Activated T-cell treated with anti-CD3 and anti-CD28 coated beads, Interleukin-2, amount 50 U/mL, for 72 hours (primary cell): Measurements from ENCODE around the gene SMIM7. TPM values are rescaled to one million over a fixed set of nuclear protein-coding genes. Genes with fewer than 3 reads are reported as not detected.

Source experiments
- ATAC-seq, 2 donors: fragments of 150-1000 bp; cut with Tn5 transposase; replicated peaks in 1 of 2; 2 replicates each; pipeline ENCODE4 v1.10.0; 2021; ENCODE audit warnings: moderate library complexity in 2 of 2, mild to moderate bottlenecking in 1 of 2
- DNase-seq, 2 donors: peaks; one replicate each; pipeline ENCODE4 v3.0.0; 2021 to 2022; ENCODE audit warnings: mixed read lengths in 1 of 2
- H3K27ac Mint-ChIP-seq: one replicate; pipeline ENCODE4 v1.8.0; 2022; ENCODE audit warnings: mild to moderate bottlenecking, moderate library complexity, mixed read lengths
- H3K27me3 Mint-ChIP-seq: one replicate; pipeline ENCODE4 v1.8.0; 2022; ENCODE audit warnings: low read depth, mixed read lengths
- H3K36me3 Mint-ChIP-seq, 2 donors: one replicate each; pipeline ENCODE4 v1.8.0; 2022; ENCODE audit warnings: mixed read lengths in 2 of 2, mild to moderate bottlenecking in 1 of 2; ENCODE audit not compliant: insufficient read depth in 2 of 2
- H3K4me1 Mint-ChIP-seq: one replicate; pipeline ENCODE4 v1.8.0; 2022; ENCODE audit warnings: low read depth, mixed read lengths
- H3K4me3 Mint-ChIP-seq, 2 donors: one replicate each; pipeline ENCODE4 v1.8.0; 2022; ENCODE audit warnings: mild to moderate bottlenecking in 2 of 2, mixed read lengths in 2 of 2, moderate library complexity in 2 of 2
- H3K9me3 Mint-ChIP-seq, 2 donors: one replicate each; pipeline ENCODE4 v1.8.0; 2022; ENCODE audit warnings: mixed read lengths in 2 of 2
- total RNA-seq, 2 donors: library from RNA; stranded (reverse); gene quantifications; one replicate each; pipeline ENCODE4 v1.2.3, GENCODE V29; 2022

Gene SMIM7
- total RNA-seq, 2 donors from 2014 or later = 75.8 to 81.1 TPM

DNA sequence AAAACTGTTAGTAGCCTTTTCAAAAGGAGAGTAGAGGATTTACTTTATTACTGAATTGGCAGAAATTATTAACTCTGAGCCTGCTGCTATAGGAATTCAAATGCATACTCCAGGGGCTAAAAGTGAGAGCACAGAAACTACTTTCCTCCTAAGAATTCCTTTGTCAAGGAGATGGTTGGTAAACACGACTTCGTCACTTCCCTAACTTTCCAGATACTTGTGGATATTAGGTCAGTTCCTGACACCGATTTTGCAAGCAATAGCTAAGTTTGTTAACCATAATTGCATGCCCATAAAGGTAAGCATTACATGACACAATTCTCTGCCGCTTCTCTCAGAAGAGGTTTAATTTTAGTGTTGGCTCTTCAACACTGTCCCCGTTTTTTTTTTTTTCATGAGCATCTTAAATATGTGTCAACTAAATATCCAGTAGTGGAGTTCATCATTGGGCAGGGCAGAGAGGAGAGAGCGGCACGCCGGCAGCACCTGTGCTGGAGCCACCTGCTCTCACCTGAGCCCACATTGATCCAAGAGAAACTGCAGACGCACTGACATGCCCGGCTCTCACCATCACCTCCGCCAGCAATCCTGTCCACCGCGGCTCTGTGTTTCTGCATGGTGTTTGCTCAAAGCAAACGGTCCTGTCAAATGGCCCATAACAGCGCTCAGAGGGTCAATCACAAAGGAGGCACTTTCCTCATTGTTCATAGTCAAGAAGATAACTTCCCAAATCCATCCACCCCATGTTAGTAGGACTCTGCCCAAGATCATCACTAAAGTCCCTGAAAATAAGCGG lies 34.6 kb downstream of the SMIM7 start:
- H3K9me3 Mint-ChIP-seq = no peaks in the 10 kb centered on the region
- H3K4me1 Mint-ChIP-seq = peaks cover 62% of the 10 kb centered on the region
- peaks cover 2 to 15% of the 10 kb centered on the region in 2 donors for H3K36me3 Mint-ChIP-seq
- no peaks in the 10 kb centered on the region for H3K27me3 Mint-ChIP-seq
- peak overlapping the region; percentile 75 for H3K27ac Mint-ChIP-seq
- H3K4me3 Mint-ChIP-seq = peak overlapping the region; percentile 42 to 91
- no peak for DNase-seq
- ATAC-seq = no peak

DNA sequence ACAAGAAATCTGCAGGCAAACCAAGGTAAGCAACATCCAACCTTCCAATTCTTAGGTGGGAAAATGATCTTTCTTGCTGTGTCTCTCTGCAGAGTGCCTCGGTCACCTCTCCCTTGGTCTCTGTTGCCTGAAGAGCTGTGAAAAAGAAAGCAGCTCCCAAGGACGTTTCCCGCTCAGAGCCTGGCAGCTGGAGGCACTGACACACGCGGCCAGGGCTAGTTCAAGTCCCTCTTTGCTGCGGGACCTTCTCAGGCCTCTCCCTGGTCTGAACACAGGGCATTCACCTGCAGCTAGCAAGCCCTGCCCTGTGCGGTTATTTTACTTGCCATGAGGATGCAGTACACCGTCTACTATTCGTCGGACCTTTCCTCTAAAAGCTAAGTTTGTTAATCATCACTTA lies 35.7 kb downstream of the SMIM7 start:
- no peak overlapping the region for H3K27ac Mint-ChIP-seq

GRCh38 chr19:16623576-16623975 lies 36.4 kb downstream of the SMIM7 start:
- Mint-ChIP-seq H3K4me3 (no peak overlapping the region), H3K9me3 (no peaks in the 10 kb centered on the region), H3K36me3 (peaks cover 2 to 13% of the 10 kb centered on the region in 2 donors), H3K27me3 (no peaks in the 10 kb centered on the region), H3K27ac (no peak overlapping the region), H3K4me1 (peaks cover 61% of the 10 kb centered on the region)
- no peak for DNase-seq
- ATAC-seq = no peak

More for the DNA sequence above, 35.7 kb downstream of the SMIM7 start:
- H3K4me3 Mint-ChIP-seq = no peak overlapping the region
- peaks cover 59% of the 10 kb centered on the region for H3K4me1 Mint-ChIP-seq
- no peak for DNase-seq
- H3K27me3 Mint-ChIP-seq = no peaks in the 10 kb centered on the region
- H3K9me3 Mint-ChIP-seq = no peaks in the 10 kb centered on the region
- no peak for ATAC-seq
- H3K36me3 Mint-ChIP-seq = peaks cover 2 to 13% of the 10 kb centered on the region in 2 donors

- H3K27ac Mint-ChIP-seq = no peak overlapping the region
- H3K27me3 Mint-ChIP-seq = no peaks in the 10 kb centered on the region
- peaks cover 2 to 13% of the 10 kb centered on the region in 2 donors for H3K36me3 Mint-ChIP-seq
- ATAC-seq (no peak), DNase-seq (no peak)
- no peak overlapping the region for H3K4me3 Mint-ChIP-seq
- peaks cover 66% of the 10 kb centered on the region for H3K4me1 Mint-ChIP-seq
- no peaks in the 10 kb centered on the region for H3K9me3 Mint-ChIP-seq
Observed at GRCh38 chr19:16623066-16623465, 36.9 kb downstream of the SMIM7 start.

- H3K27ac Mint-ChIP-seq = no peak overlapping the region
- peaks cover 2 to 7% of the 10 kb centered on the region in 2 donors for H3K36me3 Mint-ChIP-seq
- no peaks in the 10 kb centered on the region for H3K9me3 Mint-ChIP-seq
- no peaks in the 10 kb centered on the region for H3K27me3 Mint-ChIP-seq
- H3K4me1 Mint-ChIP-seq = peaks cover 74% of the 10 kb centered on the region
- ATAC-seq (no peak), DNase-seq (no peak)
- no peak overlapping the region for H3K4me3 Mint-ChIP-seq
Observed at GRCh38 chr19:16621165-16621800, 38.7 kb downstream of the SMIM7 start.

DNA sequence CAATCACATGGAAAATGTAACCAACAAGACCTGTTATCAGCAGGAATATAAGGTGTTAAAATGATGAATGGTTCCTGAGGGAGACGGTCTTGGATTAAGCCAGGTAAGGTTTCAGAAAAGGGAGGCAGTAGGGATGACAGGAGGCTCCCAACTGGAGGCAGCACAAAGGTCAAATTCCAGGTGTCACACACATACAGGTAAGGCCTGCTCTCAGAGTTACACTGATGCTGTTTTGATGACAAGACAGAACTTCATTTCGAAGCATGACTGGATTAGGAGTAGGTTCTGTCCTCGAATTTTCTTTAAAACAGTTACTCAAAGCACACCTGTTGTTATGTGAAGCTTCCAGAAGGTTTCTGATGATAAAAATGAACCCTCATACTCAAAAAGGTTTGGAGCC lies 39.4 kb downstream of the SMIM7 start:
- Mint-ChIP-seq H3K4me1 (peaks cover 73% of the 10 kb centered on the region), H3K4me3 (no peak overlapping the region), H3K27ac (no peak overlapping the region), H3K27me3 (no peaks in the 10 kb centered on the region), H3K9me3 (no peaks in the 10 kb centered on the region), H3K36me3 (peaks cover under 1 to 6% of the 10 kb centered on the region in 2 donors)
- no peak for DNase-seq
- no peak for ATAC-seq

DNA sequence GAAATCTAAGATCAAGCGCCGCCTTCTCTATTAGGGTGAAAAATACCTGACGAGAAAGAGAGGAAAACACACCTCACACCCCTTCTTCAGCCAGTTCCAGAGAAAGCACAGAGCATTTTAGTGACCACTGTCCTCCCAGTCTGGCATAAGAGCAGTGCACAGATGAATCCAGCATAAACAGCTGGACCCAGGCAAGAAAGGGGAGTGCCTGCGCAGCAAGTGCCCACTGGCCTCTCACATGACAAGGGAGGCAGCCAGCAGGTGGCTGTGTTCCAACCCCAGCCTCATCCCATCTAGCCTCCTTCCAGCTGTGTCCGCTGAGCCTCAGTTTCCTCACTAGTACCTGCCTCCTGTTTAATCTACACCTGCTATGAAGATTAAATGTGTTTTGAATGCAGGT lies 39.9 kb downstream of the SMIM7 start:
- ATAC-seq (no peak), DNase-seq (no peak)
- no peak overlapping the region for H3K27ac Mint-ChIP-seq
- no peaks in the 10 kb centered on the region for H3K9me3 Mint-ChIP-seq
- H3K4me1 Mint-ChIP-seq = peaks cover 73% of the 10 kb centered on the region
- H3K27me3 Mint-ChIP-seq = no peaks in the 10 kb centered on the region
- H3K36me3 Mint-ChIP-seq = peaks cover 0 to 2% of the 10 kb centered on the region in 2 donors
- H3K4me3 Mint-ChIP-seq = no peak overlapping the region

DNA sequence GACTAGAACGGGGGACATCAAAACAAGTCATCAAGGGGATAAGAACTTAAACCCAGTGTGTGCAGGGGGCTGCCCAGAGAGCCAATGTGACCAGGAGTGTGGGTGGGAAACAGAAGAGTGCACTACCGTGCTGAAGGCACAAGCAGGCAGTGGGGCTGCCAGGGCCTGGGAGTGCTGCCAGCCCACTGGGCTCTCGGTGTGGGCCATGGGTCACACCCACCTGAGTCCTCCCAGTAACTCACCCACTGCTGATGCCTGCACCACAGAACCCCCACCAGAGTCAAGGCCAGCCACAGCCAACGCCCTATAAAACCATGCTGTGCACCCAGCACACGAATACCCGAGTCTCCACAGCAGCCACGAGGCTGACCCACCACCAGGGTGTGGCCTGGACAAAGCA lies 40.5 kb downstream of the SMIM7 start:
- Mint-ChIP-seq H3K4me1 (peaks cover 72% of the 10 kb centered on the region), H3K9me3 (no peaks in the 10 kb centered on the region), H3K4me3 (no peak overlapping the region), H3K27me3 (no peaks in the 10 kb centered on the region), H3K36me3 (no peaks in the 10 kb centered on the region), H3K27ac (no peak overlapping the region)
- ATAC-seq = peak in 1 of 2 donors; percentile 13
- DNase-seq = no peak

DNA sequence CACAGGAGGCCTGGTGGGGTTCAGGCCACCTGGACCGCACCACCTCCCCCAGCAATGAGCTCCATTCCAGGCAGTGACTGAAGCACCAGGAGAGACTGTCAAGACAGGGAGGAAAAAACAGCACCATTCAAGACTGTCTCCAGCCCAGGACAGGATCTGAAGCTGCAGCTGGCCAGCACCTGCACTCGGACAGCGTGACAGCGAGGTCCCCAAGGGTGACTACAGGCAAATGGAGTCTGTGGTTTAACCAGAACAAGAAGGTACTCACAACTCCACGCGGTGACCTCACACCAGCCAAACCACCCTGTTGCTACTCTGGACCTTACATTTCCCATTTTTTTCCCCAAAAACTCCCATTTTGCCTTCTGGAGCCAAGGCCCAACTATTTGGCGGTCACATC lies 41.7 kb downstream of the SMIM7 start:
- Mint-ChIP-seq H3K27me3 (no peaks in the 10 kb centered on the region), H3K27ac (no peak overlapping the region), H3K36me3 (no peaks in the 10 kb centered on the region), H3K4me3 (no peak overlapping the region), H3K4me1 (peaks cover 69% of the 10 kb centered on the region), H3K9me3 (no peaks in the 10 kb centered on the region)
- DNase-seq (no peak), ATAC-seq (no peak)

GRCh38 chr19:16615808-16616207 lies 44.1 kb downstream of the SMIM7 start:
- DNase-seq (no peak), ATAC-seq (peak in 1 of 2 donors; percentile 29)
- Mint-ChIP-seq H3K9me3 (no peaks in the 10 kb centered on the region), H3K27ac (no peak overlapping the region), H3K36me3 (no peaks in the 10 kb centered on the region), H3K4me3 (no peak overlapping the region), H3K4me1 (peaks cover 75% of the 10 kb centered on the region), H3K27me3 (no peaks in the 10 kb centered on the region)

- Mint-ChIP-seq H3K36me3 (no peaks in the 10 kb centered on the region), H3K27ac (no peak overlapping the region), H3K4me1 (peaks cover 78% of the 10 kb centered on the region), H3K9me3 (no peaks in the 10 kb centered on the region), H3K4me3 (peak overlapping the region; percentile 3 to 8), H3K27me3 (no peaks in the 10 kb centered on the region)
- DNase-seq (no peak), ATAC-seq (no peak)
Observed at GRCh38 chr19:16614941-16615340, 45.0 kb downstream of the SMIM7 start.

GRCh38 chr19:16613841-16614240 lies 46.1 kb downstream of the SMIM7 start:
- Mint-ChIP-seq H3K4me3 (no peak overlapping the region), H3K27ac (no peak overlapping the region), H3K9me3 (no peaks in the 10 kb centered on the region), H3K36me3 (no peaks in the 10 kb centered on the region), H3K27me3 (no peaks in the 10 kb centered on the region), H3K4me1 (peaks cover 75% of the 10 kb centered on the region)
- no peak for ATAC-seq
- no peak for DNase-seq

GRCh38 chr19:16612636-16613035 lies 47.3 kb downstream of the SMIM7 start:
- Mint-ChIP-seq H3K36me3 (no peaks in the 10 kb centered on the region), H3K4me1 (peaks cover 75% of the 10 kb centered on the region), H3K27me3 (no peaks in the 10 kb centered on the region), H3K4me3 (no peak overlapping the region), H3K9me3 (no peaks in the 10 kb centered on the region), H3K27ac (no peak overlapping the region)
- no peak for DNase-seq
- no peak for ATAC-seq
